NCI-H128 (cell line): ENCODE data around the gene WAPL.
"Not testable (repeated sequence)": the region's sequence is repeated elsewhere in the genome, so short reads cannot be mapped to it uniquely, and the experiment has no call there.

ENCODE experiments used
- DNase-seq: peaks from one replicate; lab custom pipeline; 2025; ENCODE audit not compliant: unreplicated experiment; lab: John Stamatoyannopoulos, UW

WAPL gene

GRCh38 chr10:86390337-86391120, 131.1 kb downstream of the WAPL start:
- DNase-seq, result no peak

GRCh38 chr10:86389441-86390193, 132.0 kb downstream of the WAPL start:
- DNase-seq, result no peak

- not testable (repeated sequence) for DNase-seq
These were observed 132.5 kb downstream of the WAPL start for GRCh38 chr10:86389109-86389440.

GRCh38 chr10:86388119-86388704, 133.4 kb downstream of the WAPL start:
- no peak for DNase-seq

- no peak for DNase-seq
These were observed 134.3 kb downstream of the WAPL start for GRCh38 chr10:86387178-86387794.

- DNase-seq, result no peak
These were observed 135.8 kb downstream of the WAPL start for GRCh38 chr10:86385806-86386205.
